ENCODE results near the gene STPG1.

GRCh38 chr1:24389231-24389678, 24.3 kb downstream of the STPG1 start:
- no peak for TF ChIP-seq CTCF (IDR thresholded peaks at IDR 0.05)
- no peak for TF ChIP-seq POLR2AphosphoS5 (IDR thresholded peaks at IDR 0.05; ENCODE audit: insufficient read depth in 1 of 2, low read depth in 1 of 2)
- no peak for TF ChIP-seq POLR2A (IDR thresholded peaks at IDR 0.05)

All from vagina (tissue), 2 donors.